GM12891 (cell line): ENCODE measurements around the gene MNX1.

Experiments
- DNase-seq: peaks from one replicate; pipeline ENCODE4 v3.0.0; 2011; ENCODE audit warnings: low spot score; ENCODE audit not compliant: insufficient read length
- FAIRE-seq: peaks from 2 replicates; lab custom pipeline; 2011; peaks lifted over from hg19 to GRCh38; lab: Jason Lieb, UNC
- PAX5 ChIP-seq: IDR thresholded peaks from 2 replicates; pipeline ENCODE4 v1.6.1; 2011; ENCODE audit warnings: low read length, moderate library complexity, mild to moderate bottlenecking; ENCODE audit not compliant: insufficient read depth, severe bottlenecking
- POLR2A ChIP-seq: IDR thresholded peaks from 2 replicates; pipeline ENCODE4 v1.6.1; 2011; ENCODE audit warnings: low read depth, low read length, control low read depth
- POLR2AphosphoS5 ChIP-seq: IDR thresholded peaks from 2 replicates; pipeline ENCODE4 v1.6.1; 2011; ENCODE audit warnings: low read depth, low read length, control low read depth
- POU2F2 ChIP-seq: IDR thresholded peaks from 2 replicates; pipeline ENCODE4 v1.6.1; 2011; ENCODE audit warnings: low read depth, mild to moderate bottlenecking, control low read depth, low read length, moderate library complexity
- SPI1 ChIP-seq: IDR thresholded peaks from 2 replicates; pipeline ENCODE4 v1.6.1; 2011; ENCODE audit warnings: low read depth, low read length, control low read depth
- TAF1 ChIP-seq: IDR thresholded peaks from 2 replicates; pipeline ENCODE4 v1.6.1; 2011; ENCODE audit warnings: low read depth, low read length, control low read depth

The MNX1 gene

DNA sequence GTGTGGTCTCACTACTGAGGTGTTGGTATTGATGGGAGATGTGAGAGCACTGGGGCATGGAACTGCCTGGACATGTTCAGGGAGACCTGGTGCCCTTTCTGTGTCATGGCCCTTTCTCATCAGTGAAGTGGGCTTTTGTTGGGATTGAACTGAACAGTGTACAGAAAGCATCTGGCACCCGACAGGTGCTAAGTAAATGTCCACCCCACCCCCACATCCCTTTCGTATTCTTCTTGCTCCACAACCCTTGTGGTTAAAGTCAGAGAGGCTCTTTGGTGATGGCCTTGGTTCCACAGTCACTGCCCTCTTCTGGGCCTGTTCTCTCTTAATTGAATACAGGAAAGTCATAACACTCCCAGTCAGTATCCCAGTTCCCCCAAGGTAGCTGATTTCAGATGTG, 55.5 kb downstream of the MNX1 start:
- DNase-seq (no peak), FAIRE-seq (no peak)
- TF ChIP-seq PAX5 (no peak), SPI1 (no peak), POLR2A (no peak), POLR2AphosphoS5 (no peak), TAF1 (no peak), POU2F2 (no peak)
